NCI-H2196 (cell line): Measurements from ENCODE around the gene CELF1.

ENCODE experiments used
- DNase-seq: peaks from one replicate; lab custom pipeline; 2025; ENCODE audit not compliant: unreplicated experiment; lab: John Stamatoyannopoulos, UW

CELF1 gene

GRCh38 chr11:47426062-47426956 is 126.6 kb downstream of the CELF1 start, which contains the start of gene PSMC3:
Gene PSMC3 (minus strand): TSS chr11:47426439. CDS start chr11:47426279, 160 bp downstream.
- DNase-seq = peak; percentile 98

- no peak for DNase-seq
Observed at GRCh38 chr11:47425611-47426010, 127.3 kb downstream of the CELF1 start.

GRCh38 chr11:47418454-47419259 is 134.3 kb downstream of the CELF1 start:
- no peak for DNase-seq

- DNase-seq = no peak
Observed at GRCh38 chr11:47417712-47418111, 135.2 kb downstream of the CELF1 start.

- peak; percentile 73 for DNase-seq
Observed at GRCh38 chr11:47415949-47416472, 136.9 kb downstream of the CELF1 start.
